Prostate gland (tissue), 2 donors: ENCODE measurements around the gene MKRN2OS. TPM values are rescaled to one million over a fixed set of nuclear protein-coding genes. Genes with fewer than 3 reads are reported as not detected.

Experiments
- DNase-seq: peaks from one replicate; pipeline ENCODE4 v3.0.0-alpha.2; 2019; ENCODE audit warnings: low spot score
- H3K27ac ChIP-seq, 2 donors: fragments of 200-600 bp; sonication (generic); 2 replicates each; pipeline ENCODE4 v1.5.1; 2017 to 2019
- H3K27me3 ChIP-seq: fragments of 200-600 bp; sonication (generic); replicated peaks from 2 replicates; pipeline ENCODE4 v1.5.1; 2019; ENCODE audit not compliant: insufficient read depth
- H3K36me3 ChIP-seq, 2 donors: fragments of 200-600 bp; sonication (generic); 1 replicate in 1 of 2; 2 replicates in 1 of 2; pipeline versions ENCODE4 v1.5.1 to v1.8.1; 2017 to 2019
- H3K4me1 ChIP-seq: fragments of 200-600 bp; sonication (generic); replicated peaks from 2 replicates; pipeline ENCODE4 v1.5.1; 2019
- H3K4me3 ChIP-seq, 2 donors: fragments of 200-600 bp; sonication (generic); 2 replicates each; pipeline ENCODE4 v1.5.1; 2017 to 2019
- H3K9me3 ChIP-seq: fragments of 200-600 bp; sonication (generic); 2 replicates; pipeline ENCODE4 v1.5.1; 2017
- CTCF ChIP-seq, 4 experiments: fragments of 200-600 bp in 2 of 4; fragments of 450-650 bp in 2 of 4; sonication (generic) in 2 of 4; IDR thresholded peaks; 1 replicate in 3 of 4; 2 replicates in 1 of 4; pipeline ENCODE4 v1.5.1; 2016 to 2019; ENCODE audit warnings: antibody characterized with exemption in 4 of 4, mild to moderate bottlenecking in 2 of 4, moderate library complexity in 2 of 4
- POLR2A ChIP-seq: fragments of 450-650 bp; IDR thresholded peaks from one replicate; pipeline ENCODE4 v1.6.1; 2016; ENCODE audit warnings: antibody characterized with exemption, mild to moderate bottlenecking
- POLR2AphosphoS5 ChIP-seq: sonication (generic); formaldehyde crosslinking; IDR thresholded peaks from one replicate; pipeline ENCODE4 v1.6.1; 2017; ENCODE audit warnings: antibody characterized with exemption
- WGBS: methylation state at CpG from one replicate; pipeline ENCODE4 v1.1.5; 2018; 5-methylcytosine and 5-hydroxymethylcytosine counted together
- intact Hi-C: fragments of 100-400 bp; cut with DNase I; formaldehyde crosslinking; loops from one replicate; pipeline ENCODE4 v1.14.2; 2022
- total RNA-seq, 2 donors: library from RNA; depleted of rRNA; stranded (reverse); fragments of >200 nt; gene quantifications; one replicate each; pipeline ENCODE4 v1.1.0, GENCODE V29; 2016

Gene MKRN2OS
- total RNA-seq, 2 donors from 2014 or later = 1.0 to 2.7 TPM

GRCh38 chr3:12569836-12570235 lies 24.5 kb upstream of the MKRN2OS start:
- H3K36me3 ChIP-seq = peaks cover 0 to 4% of the 10 kb centered on the region in 2 donors
- TF ChIP-seq POLR2AphosphoS5 (no peak), POLR2A (no peak), CTCF (IDR thresholded peaks at IDR 0.05) (no peak)

DNA sequence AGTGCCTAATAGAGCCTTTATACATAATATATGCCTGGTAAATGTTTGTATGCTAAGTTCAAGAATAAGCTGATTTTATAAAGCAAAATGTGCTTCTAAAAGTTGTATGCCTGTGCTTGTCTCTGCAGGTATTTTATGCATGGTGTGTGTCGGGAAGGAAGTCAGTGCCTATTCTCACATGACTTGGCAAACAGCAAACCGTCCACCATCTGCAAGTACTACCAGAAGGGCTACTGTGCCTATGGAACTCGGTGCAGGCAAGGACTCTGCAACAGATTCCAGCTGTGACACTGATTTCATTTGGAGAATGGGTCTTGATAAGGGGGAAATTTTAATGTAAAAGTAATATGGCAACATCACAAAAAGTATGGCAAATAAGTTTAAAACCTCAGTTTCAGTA lies 23.4 kb upstream of the MKRN2OS start:
- H3K27me3 ChIP-seq = no peaks in the 10 kb centered on the region
- no peaks in the 10 kb centered on the region for H3K9me3 ChIP-seq
- peaks cover 0 to 4% of the 10 kb centered on the region in 2 donors for H3K36me3 ChIP-seq
- DNase-seq = no peak
- no peak overlapping the region for H3K4me3 ChIP-seq
- TF ChIP-seq POLR2AphosphoS5 (no peak), POLR2A (no peak), CTCF (IDR thresholded peaks at IDR 0.05) (no peak)
- no peaks in the 10 kb centered on the region for H3K4me1 ChIP-seq
- no peak overlapping the region for H3K27ac ChIP-seq
- WGBS = 54% methylated on average over 3 of the region's 3 CpGs
- intact Hi-C loops = no loop called here

More at GRCh38 chr3:12569836-12570235, 24.5 kb upstream of the MKRN2OS start:
- 88% methylated on average over 6 of the region's 6 CpGs for WGBS
- DNase-seq = no peak
- no peak overlapping the region for H3K27ac ChIP-seq
- intact Hi-C loops = no loop called here
- no peaks in the 10 kb centered on the region for H3K27me3 ChIP-seq
- H3K4me1 ChIP-seq = no peaks in the 10 kb centered on the region
- H3K4me3 ChIP-seq = no peak overlapping the region
- no peaks in the 10 kb centered on the region for H3K9me3 ChIP-seq

DNA sequence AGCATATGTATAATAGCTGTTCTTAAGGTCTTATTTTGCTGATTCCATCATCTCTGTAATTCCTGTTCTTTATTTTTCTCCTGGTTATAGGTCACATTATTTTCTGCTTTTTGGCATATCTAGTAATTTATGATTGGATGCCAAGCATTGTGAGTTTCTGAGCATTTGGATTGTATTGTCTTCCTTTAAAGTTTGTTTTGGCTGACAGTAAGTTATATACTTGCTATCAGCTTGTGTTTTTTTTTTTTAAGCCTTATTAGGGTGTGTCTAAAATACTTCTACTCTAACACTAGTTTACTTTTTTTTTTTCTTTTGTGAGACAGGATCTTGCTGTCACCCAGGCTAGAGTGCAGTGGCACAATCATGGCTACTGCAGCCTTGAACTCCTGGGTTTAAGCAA lies 21.7 kb upstream of the MKRN2OS start:
- H3K36me3 ChIP-seq = peaks cover 0 to 4% of the 10 kb centered on the region in 2 donors
- TF ChIP-seq CTCF (IDR thresholded peaks at IDR 0.05) (no peak), POLR2AphosphoS5 (no peak), POLR2A (no peak)

GRCh38 chr3:12562451-12562850 lies 17.2 kb upstream of the MKRN2OS start:
- WGBS = 62% methylated on average over 1 of the region's 1 CpG
- no peak overlapping the region for H3K27ac ChIP-seq
- DNase-seq = no peak
- no peaks in the 10 kb centered on the region for H3K36me3 ChIP-seq
- no peaks in the 10 kb centered on the region for H3K4me1 ChIP-seq
- intact Hi-C loops = no loop called here
- no peak for TF ChIP-seq CTCF (IDR thresholded peaks at IDR 0.05)
- no peak for TF ChIP-seq POLR2A
- TF ChIP-seq POLR2AphosphoS5 = no peak
- no peaks in the 10 kb centered on the region for H3K27me3 ChIP-seq
- no peaks in the 10 kb centered on the region for H3K9me3 ChIP-seq
- H3K4me3 ChIP-seq = no peak overlapping the region

More for the DNA sequence above, 21.7 kb upstream of the MKRN2OS start:
- no peaks in the 10 kb centered on the region for H3K27me3 ChIP-seq
- no peaks in the 10 kb centered on the region for H3K9me3 ChIP-seq
- H3K4me3 ChIP-seq = no peak overlapping the region
- H3K27ac ChIP-seq = no peak overlapping the region
- intact Hi-C loops = no loop called here
- no peak for DNase-seq
- no peaks in the 10 kb centered on the region for H3K4me1 ChIP-seq

- 38% methylated on average over 2 of the region's 2 CpGs for WGBS
- no peak for TF ChIP-seq POLR2AphosphoS5
- no peak for TF ChIP-seq CTCF (IDR thresholded peaks at IDR 0.05)
- no peak for TF ChIP-seq POLR2A
- Histone ChIP-seq H3K27ac (no peak overlapping the region), H3K9me3 (no peaks in the 10 kb centered on the region), H3K36me3 (no peaks in the 10 kb centered on the region), H3K4me3 (no peak overlapping the region), H3K27me3 (no peaks in the 10 kb centered on the region), H3K4me1 (no peaks in the 10 kb centered on the region)
- intact Hi-C loops = no loop called here
- no peak for DNase-seq
Measured at GRCh38 chr3:12561397-12561796, 16.1 kb upstream of the MKRN2OS start.
